ENCODE data around the gene SNRNP48. TPM values are rescaled to one million over a fixed set of nuclear protein-coding genes. Genes with fewer than 3 reads are reported as not detected.

Gene SNRNP48
- total RNA-seq, 1 donor from 2014 or later: 13.1 TPM

DNA sequence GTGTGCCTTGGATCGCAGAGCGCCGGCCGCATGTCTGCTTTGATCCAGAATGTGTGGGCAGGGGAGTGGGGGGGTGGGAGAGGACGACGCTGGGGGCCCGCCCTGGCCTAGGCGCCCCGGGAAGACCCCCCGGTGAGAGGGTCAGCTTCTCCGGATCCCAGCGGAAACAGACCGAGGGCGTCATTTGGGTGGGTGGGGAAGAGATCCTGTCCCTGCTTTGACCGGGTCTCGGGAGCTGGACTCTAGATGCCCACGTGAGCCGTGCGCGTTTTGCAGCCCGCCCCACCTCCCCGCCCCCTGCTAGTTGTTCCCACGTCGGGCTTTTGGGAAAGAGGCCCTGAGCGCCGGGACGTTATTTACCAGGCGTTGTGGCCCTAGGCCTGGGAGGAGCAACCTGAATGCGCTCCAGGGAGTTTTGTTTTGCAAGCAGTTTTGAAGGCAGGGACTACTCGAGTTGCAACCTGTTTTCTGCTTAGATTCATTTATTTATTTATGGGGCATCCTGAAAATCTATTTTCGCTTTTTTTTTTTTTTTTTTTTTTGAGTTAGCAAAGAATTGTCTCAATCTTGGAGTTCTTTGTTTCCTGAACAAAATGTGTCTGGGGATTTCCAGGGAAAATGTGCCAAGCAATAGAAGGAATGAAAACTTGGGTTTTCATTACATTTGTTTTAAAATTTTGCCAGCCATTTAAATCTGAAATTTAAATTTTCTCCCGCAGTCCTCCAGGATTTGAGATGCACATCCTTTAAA, 46.9 kb upstream of the SNRNP48 start:
- Mint-ChIP-seq H3K4me1 (ENCODE audit: low read depth, unreplicated experiment) (peaks cover 31% of the 10 kb centered on the region), H3K27me3 (ENCODE audit: low read depth, unreplicated experiment) (no peaks in the 10 kb centered on the region), H3K27ac (ENCODE audit: unreplicated experiment) (peak overlapping the region; percentile 83), H3K36me3 (ENCODE audit: low read depth, unreplicated experiment) (peaks cover 22% of the 10 kb centered on the region), H3K9me3 (ENCODE audit: unreplicated experiment) (no peaks in the 10 kb centered on the region), H3K4me3 (ENCODE audit: unreplicated experiment) (peak overlapping the region; percentile 96)
- TF ChIP-seq EZH2 (IDR thresholded peaks at IDR 0.05; ENCODE audit: insufficient read depth, low read length): no peak
- TF ChIP-seq, protein P1, sequence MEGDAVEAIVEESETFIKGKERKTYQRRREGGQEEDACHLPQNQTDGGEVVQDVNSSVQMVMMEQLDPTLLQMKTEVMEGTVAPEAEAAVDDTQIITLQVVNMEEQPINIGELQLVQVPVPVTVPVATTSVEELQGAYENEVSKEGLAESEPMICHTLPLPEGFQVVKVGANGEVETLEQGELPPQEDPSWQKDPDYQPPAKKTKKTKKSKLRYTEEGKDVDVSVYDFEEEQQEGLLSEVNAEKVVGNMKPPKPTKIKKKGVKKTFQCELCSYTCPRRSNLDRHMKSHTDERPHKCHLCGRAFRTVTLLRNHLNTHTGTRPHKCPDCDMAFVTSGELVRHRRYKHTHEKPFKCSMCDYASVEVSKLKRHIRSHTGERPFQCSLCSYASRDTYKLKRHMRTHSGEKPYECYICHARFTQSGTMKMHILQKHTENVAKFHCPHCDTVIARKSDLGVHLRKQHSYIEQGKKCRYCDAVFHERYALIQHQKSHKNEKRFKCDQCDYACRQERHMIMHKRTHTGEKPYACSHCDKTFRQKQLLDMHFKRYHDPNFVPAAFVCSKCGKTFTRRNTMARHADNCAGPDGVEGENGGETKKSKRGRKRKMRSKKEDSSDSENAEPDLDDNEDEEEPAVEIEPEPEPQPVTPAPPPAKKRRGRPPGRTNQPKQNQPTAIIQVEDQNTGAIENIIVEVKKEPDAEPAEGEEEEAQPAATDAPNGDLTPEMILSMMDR (IDR thresholded peaks at IDR 0.05; ENCODE audit: insufficient read depth, low read depth, low read length): no peak
- Histone ChIP-seq H3K9ac (ENCODE audit: low read length) (peak overlapping the region; percentile 93), H2AFZ (ENCODE audit: low read depth, low read length) (peak overlapping the region; percentile 79), H3K27ac (ENCODE audit: low read depth, low read length) (peak overlapping the region; percentile 90), H3K4me3 (ENCODE audit: insufficient read depth, low read depth, low read length) (peak overlapping the region; percentile 72), H3K27me3 (ENCODE audit: insufficient read depth, low read length) (peaks cover 2% of the 10 kb centered on the region), H4K20me1 (ENCODE audit: insufficient read depth, low read length) (peaks cover 15% of the 10 kb centered on the region), H3K36me3 (ENCODE audit: insufficient read depth, low read length) (no peaks in the 10 kb centered on the region), H3K4me1 (ENCODE audit: insufficient read depth, low read length) (peaks cover 13% of the 10 kb centered on the region), H3K9me3 (ENCODE audit: insufficient read depth, low read depth, low read length) (no peaks in the 10 kb centered on the region), H3K4me2 (ENCODE audit: low read length) (peak overlapping the region; percentile 91), H3K79me2 (ENCODE audit: insufficient read depth, low read length) (peaks cover 74% of the 10 kb centered on the region)
- DNase-seq (ENCODE audit: low read depth) (peak; percentile 26), FAIRE-seq (no peak)

DNA sequence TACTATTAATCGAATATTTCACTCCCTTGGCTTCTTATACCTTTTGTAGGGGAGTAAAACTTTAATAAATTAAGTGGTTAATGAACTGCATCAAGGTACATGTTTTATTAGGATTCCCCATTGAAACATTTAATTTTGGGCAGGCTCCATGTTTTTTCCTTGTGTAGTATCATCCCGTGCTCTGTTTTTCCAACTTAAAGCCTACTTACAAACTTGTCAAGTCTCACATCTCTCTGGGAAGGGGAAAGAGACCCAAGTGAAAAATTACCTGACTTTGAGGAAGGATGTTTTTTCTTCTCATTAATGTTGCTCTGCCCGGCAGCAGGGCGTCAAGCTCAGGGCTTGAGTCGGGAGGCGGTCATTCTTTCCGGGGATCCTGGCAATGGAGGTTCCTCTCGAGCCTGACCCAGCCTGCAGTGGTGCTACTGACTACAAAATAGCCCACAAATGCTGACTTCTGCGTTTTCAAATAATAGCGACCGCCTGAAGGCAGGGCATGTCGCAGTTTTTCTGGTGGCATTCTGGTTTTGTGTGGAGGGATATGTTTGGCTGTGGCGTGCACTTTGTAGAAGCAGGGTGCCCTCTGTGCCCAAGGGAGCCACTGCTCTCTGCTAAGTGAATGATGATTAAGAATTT, 46.1 kb upstream of the SNRNP48 start:
- no peak for TF ChIP-seq EZH2 (IDR thresholded peaks at IDR 0.05; ENCODE audit: insufficient read depth, low read length)
- TF ChIP-seq, protein P1 (IDR thresholded peaks at IDR 0.05; ENCODE audit: insufficient read depth, low read depth, low read length): no peak
- peak overlapping the region; percentile 72 for H3K4me3 ChIP-seq (ENCODE audit: insufficient read depth, low read depth, low read length)
- peak overlapping the region; percentile 90 for H3K27ac ChIP-seq (ENCODE audit: low read depth, low read length)
- peaks cover 2% of the 10 kb centered on the region for H3K27me3 ChIP-seq (ENCODE audit: insufficient read depth, low read length)
- H4K20me1 ChIP-seq (ENCODE audit: insufficient read depth, low read length): peaks cover 15% of the 10 kb centered on the region
- peak overlapping the region; percentile 91 for H3K4me2 ChIP-seq (ENCODE audit: low read length)
- H3K9me3 ChIP-seq (ENCODE audit: insufficient read depth, low read depth, low read length): no peaks in the 10 kb centered on the region
- FAIRE-seq (no peak), DNase-seq (ENCODE audit: low read depth) (no peak)
- H3K79me2 ChIP-seq (ENCODE audit: insufficient read depth, low read length): peaks cover 83% of the 10 kb centered on the region
- Mint-ChIP-seq H3K27ac (ENCODE audit: unreplicated experiment) (peak overlapping the region; percentile 96), H3K4me3 (ENCODE audit: unreplicated experiment) (peak overlapping the region; percentile 96), H3K9me3 (ENCODE audit: unreplicated experiment) (no peaks in the 10 kb centered on the region), H3K36me3 (ENCODE audit: low read depth, unreplicated experiment) (peaks cover 27% of the 10 kb centered on the region), H3K27me3 (ENCODE audit: low read depth, unreplicated experiment) (no peaks in the 10 kb centered on the region), H3K4me1 (ENCODE audit: low read depth, unreplicated experiment) (peaks cover 31% of the 10 kb centered on the region)
- peak overlapping the region; percentile 93 for H3K9ac ChIP-seq (ENCODE audit: low read length)
- H2AFZ ChIP-seq (ENCODE audit: low read depth, low read length): no peak overlapping the region
- peaks cover 5% of the 10 kb centered on the region for H3K36me3 ChIP-seq (ENCODE audit: insufficient read depth, low read length)
- H3K4me1 ChIP-seq (ENCODE audit: insufficient read depth, low read length): peaks cover 13% of the 10 kb centered on the region
